ENCODE results near the gene LRRC26. TPM values are rescaled to one million over a fixed set of nuclear protein-coding genes. Genes with fewer than 3 reads are reported as not detected.
A peak's percentile ranks its signal among the peaks of the same experiment; 100 is the strongest.

LRRC26 gene
- total and polyA plus RNA-seq, 2 of the 13 experiments (the other 11 are each of a cell fraction or from before 2014, with no cell fraction given): not detected

DNA sequence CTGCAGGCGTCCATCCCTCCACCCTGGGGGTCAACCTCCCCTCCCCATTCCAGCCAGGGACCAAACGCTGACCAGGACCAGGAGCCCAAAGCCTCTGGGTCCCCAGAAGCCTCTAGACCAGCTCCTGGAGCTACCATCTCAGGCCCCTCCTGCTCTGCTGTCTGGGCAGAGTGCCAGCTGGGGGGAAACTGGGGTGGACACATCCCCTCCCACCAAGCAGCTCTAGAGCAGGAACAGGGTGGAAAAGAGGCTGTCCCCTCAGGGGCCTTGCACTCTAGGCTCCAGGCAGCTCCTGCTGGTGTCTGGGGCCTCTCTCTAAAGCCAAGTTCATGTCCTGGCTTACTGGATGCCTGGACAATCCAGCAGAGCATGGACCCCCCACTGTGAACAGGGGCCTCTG, 23.0 kb upstream of the LRRC26 start:
- 100% methylated on average over 1 of the region's 2 CpGs for WGBS (ENCODE audit: low lambda C conversion rate)

DNA sequence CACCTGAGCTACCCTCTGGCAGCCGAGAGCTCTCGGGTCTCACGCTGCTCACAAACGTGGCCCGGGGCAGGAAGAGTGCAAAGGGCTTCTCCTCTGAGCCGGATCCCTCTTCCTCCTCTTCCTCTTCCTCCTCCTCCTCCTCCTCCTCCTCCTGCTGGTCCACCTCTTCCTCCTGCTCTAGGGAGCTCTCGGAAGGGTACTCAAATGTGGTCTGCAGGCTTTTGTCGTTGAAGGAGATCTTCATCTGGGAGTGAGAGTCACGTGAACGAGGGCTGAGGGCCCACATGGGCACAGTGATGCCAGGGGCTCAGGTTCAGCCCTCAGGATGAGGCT, 22.6 kb upstream of the LRRC26 start:
- ChIA-PET CTCF (ENCODE audit: low intra/inter-chr PET ratio, low total read pairs) (no interaction called here), POLR2A (interaction anchor here (1.1 to 1.9 kb wide), 2 partner anchors 8 to 31 kb away, joined by 5 to 6 read pairs; partner anchors contain the start of gene TPRN)
- in situ Hi-C loops (cut with HindIII; ENCODE audit: extremely low pct_ligation_motif_present, low pct_unique_long_range_greater_than_20kb): no loop called here
- H3K9ac ChIP-seq (ENCODE audit: insufficient read depth, low read depth, low read length): no peak overlapping the region
- ATAC-seq (no peak), FAIRE-seq (no peak), DNase-seq (ENCODE audit: low spot score) (no peak)
- no peaks in the 10 kb centered on the region for H3K9me3 ChIP-seq (ENCODE audit: low read length)
- peaks cover 40% of the 10 kb centered on the region for H3K79me2 ChIP-seq (ENCODE audit: insufficient read depth, low read length)
- H2AFZ ChIP-seq (ENCODE audit: low read length): no peak overlapping the region
- no peaks in the 10 kb centered on the region for H4K20me1 ChIP-seq (ENCODE audit: insufficient read depth, low read length)
- 96% methylated on average over 10 of the region's 10 CpGs for WGBS (ENCODE audit: low lambda C conversion rate)
- TF ChIP-seq ZNF10 (CRISPR knock-in tag; IDR thresholded peaks at IDR 0.05; ENCODE audit: borderline replicate concordance, low read depth) (no peak), RNF2 (conservative IDR thresholded peaks at IDR 0.05; ENCODE audit: low read depth) (no peak), RBFOX2 (IDR thresholded peaks at IDR 0.05; ENCODE audit: low read depth, low read length) (peak; percentile 4; the same call in 1 of the 2 replicates)
- intact Hi-C loops (cut with micrococcal nuclease; ENCODE audit: unreplicated experiment): no loop called here
- peaks cover 47% of the 10 kb centered on the region for H3K4me1 ChIP-seq (ENCODE audit: insufficient read depth, low read length)
- BruUV-seq (replicated peaks): no TSS peak
- H3K27ac ChIP-seq (ENCODE audit: extremely low read length, insufficient read depth, low read length): no peak overlapping the region
- no peak overlapping the region for H3K4me3 ChIP-seq (replicated peaks in 1 of 3; ENCODE audit: insufficient read depth in 1 of 3, low read depth in 2 of 3, low read length in 3 of 3)
- no peaks in the 10 kb centered on the region for H3K27me3 ChIP-seq (ENCODE audit: control insufficient read depth in 1 of 2, insufficient read depth in 2 of 2, low read length in 2 of 2)
- H3K36me3 ChIP-seq (replicated peaks in 1 of 2; ENCODE audit: control insufficient read depth in 1 of 2, insufficient read depth in 2 of 2, low read length in 2 of 2): peaks cover 9 to 14% of the 10 kb centered on the region in 2 experiments; a peak in 3 of 5 replicates
- H3K4me2 ChIP-seq (ENCODE audit: low read depth, low read length): no peak overlapping the region

More for the DNA sequence above, 23.0 kb upstream of the LRRC26 start:
- Histone ChIP-seq H3K79me2 (ENCODE audit: insufficient read depth, low read length) (peaks cover 40% of the 10 kb centered on the region), H3K9me3 (ENCODE audit: low read length) (no peaks in the 10 kb centered on the region), H3K9ac (ENCODE audit: insufficient read depth, low read depth, low read length) (no peak overlapping the region), H4K20me1 (ENCODE audit: insufficient read depth, low read length) (no peaks in the 10 kb centered on the region; the same call in 1 of the 2 replicates), H3K4me2 (ENCODE audit: low read depth, low read length) (no peak overlapping the region), H2AFZ (ENCODE audit: low read length) (no peak overlapping the region), H3K27ac (ENCODE audit: extremely low read length, insufficient read depth, low read length) (no peak overlapping the region), H3K4me3 (replicated peaks in 1 of 3; ENCODE audit: insufficient read depth in 1 of 3, low read depth in 2 of 3, low read length in 3 of 3) (no peak overlapping the region), H3K4me1 (ENCODE audit: insufficient read depth, low read length) (peaks cover 48% of the 10 kb centered on the region), H3K27me3 (ENCODE audit: control insufficient read depth in 1 of 2, insufficient read depth in 2 of 2, low read length in 2 of 2) (no peaks in the 10 kb centered on the region), H3K36me3 (replicated peaks in 1 of 2; ENCODE audit: control insufficient read depth in 1 of 2, insufficient read depth in 2 of 2, low read length in 2 of 2) (peaks cover 9 to 14% of the 10 kb centered on the region in 2 experiments; a peak in 3 of 5 replicates)
- BruUV-seq (replicated peaks): no TSS peak
- in situ Hi-C loops (cut with HindIII; ENCODE audit: extremely low pct_ligation_motif_present, low pct_unique_long_range_greater_than_20kb): no loop called here
- POLR2A ChIA-PET: interaction anchor here (1.1 to 1.9 kb wide), 2 partner anchors 8 to 30 kb away, joined by 5 to 6 read pairs; partner anchors contain the start of gene TPRN
- CTCF ChIA-PET (ENCODE audit: low intra/inter-chr PET ratio, low total read pairs): no interaction called here
- FAIRE-seq: no peak
- intact Hi-C loops (cut with micrococcal nuclease; ENCODE audit: unreplicated experiment): no loop called here
- DNase-seq (ENCODE audit: low spot score): no peak
- TF ChIP-seq MED1 (CRISPR knock-in tag; IDR thresholded peaks at IDR 0.05) (no peak), ZNF713 (CRISPR knock-in tag; IDR thresholded peaks at IDR 0.05) (no peak), CENPT (CRISPR knock-in tag; IDR thresholded peaks at IDR 0.05; ENCODE audit: low read depth) (no peak), TBX2 (CRISPR knock-in tag; IDR thresholded peaks at IDR 0.05; ENCODE audit: borderline replicate concordance) (no peak), ZNF230 (CRISPR knock-in tag; IDR thresholded peaks at IDR 0.05) (no peak), KDM4B (CRISPR knock-in tag; IDR thresholded peaks at IDR 0.05) (no peak), FOSL1 (CRISPR knock-in tag; IDR thresholded peaks at IDR 0.05; ENCODE audit: borderline replicate concordance) (no peak), HNRNPLL (IDR thresholded peaks at IDR 0.05; ENCODE audit: low read depth, low read length, poor library complexity, severe bottlenecking) (no peak), ZNF329 (CRISPR knock-in tag; IDR thresholded peaks at IDR 0.05; ENCODE audit: low read depth) (no peak), POLR2AphosphoS2 (IDR thresholded peaks at IDR 0.05; ENCODE audit: low read depth, low read length) (no peak), ZNF17 (CRISPR knock-in tag; IDR thresholded peaks at IDR 0.05) (no peak)
- TF ChIP-seq, protein P1, sequence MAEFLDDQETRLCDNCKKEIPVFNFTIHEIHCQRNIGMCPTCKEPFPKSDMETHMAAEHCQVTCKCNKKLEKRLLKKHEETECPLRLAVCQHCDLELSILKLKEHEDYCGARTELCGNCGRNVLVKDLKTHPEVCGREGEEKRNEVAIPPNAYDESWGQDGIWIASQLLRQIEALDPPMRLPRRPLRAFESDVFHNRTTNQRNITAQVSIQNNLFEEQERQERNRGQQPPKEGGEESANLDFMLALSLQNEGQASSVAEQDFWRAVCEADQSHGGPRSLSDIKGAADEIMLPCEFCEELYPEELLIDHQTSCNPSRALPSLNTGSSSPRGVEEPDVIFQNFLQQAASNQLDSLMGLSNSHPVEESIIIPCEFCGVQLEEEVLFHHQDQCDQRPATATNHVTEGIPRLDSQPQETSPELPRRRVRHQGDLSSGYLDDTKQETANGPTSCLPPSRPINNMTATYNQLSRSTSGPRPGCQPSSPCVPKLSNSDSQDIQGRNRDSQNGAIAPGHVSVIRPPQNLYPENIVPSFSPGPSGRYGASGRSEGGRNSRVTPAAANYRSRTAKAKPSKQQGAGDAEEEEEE (CRISPR knock-in tag; IDR thresholded peaks at IDR 0.05; ENCODE audit: borderline replicate concordance): no peak
- no peak for ATAC-seq

Measured in HepG2 (cell line).